GM21515 (cell line): Measurements from ENCODE around the gene RWDD2A.
A peak's percentile ranks its signal among the peaks of the same experiment; 100 is the strongest.

ENCODE experiments used
- ATAC-seq: cut with Tn5 transposase; IDR thresholded peaks from one replicate; pipeline ENCODE4 v1.9.1; 2021; ENCODE audit not compliant: unreplicated experiment

Gene RWDD2A

DNA sequence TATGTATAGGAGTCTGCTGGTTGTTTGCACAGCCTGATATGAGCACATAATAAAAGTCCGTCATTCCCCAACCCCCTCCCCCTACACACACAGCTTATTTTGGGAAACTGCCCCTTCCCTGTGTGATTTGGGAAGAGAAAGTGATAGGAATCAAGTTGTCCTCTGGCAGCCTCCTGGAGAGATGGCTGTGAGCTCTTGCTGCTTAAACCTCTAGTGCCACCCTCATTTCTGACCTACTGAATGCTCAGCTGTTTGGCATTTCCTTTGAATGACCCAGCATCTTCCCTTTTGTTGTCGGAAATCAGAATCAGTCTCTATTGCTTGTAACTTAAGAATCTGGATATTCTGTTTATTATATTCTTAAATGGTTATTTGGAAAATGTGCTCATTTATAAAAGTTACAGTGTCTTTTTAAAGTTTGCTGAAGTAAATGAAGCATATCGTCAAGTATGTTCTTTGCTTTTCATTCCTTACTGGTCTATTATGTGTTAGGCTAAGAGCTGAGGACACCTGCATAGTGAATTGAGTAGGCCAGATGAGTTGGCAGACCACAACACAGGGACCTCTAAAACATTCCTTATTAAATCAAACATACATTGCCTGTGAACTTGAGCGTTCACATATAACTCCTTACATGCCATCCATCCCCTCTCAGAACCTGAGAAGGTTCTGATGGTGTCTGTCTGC, 5.5 kb downstream of the RWDD2A start:
- no peak for ATAC-seq

DNA sequence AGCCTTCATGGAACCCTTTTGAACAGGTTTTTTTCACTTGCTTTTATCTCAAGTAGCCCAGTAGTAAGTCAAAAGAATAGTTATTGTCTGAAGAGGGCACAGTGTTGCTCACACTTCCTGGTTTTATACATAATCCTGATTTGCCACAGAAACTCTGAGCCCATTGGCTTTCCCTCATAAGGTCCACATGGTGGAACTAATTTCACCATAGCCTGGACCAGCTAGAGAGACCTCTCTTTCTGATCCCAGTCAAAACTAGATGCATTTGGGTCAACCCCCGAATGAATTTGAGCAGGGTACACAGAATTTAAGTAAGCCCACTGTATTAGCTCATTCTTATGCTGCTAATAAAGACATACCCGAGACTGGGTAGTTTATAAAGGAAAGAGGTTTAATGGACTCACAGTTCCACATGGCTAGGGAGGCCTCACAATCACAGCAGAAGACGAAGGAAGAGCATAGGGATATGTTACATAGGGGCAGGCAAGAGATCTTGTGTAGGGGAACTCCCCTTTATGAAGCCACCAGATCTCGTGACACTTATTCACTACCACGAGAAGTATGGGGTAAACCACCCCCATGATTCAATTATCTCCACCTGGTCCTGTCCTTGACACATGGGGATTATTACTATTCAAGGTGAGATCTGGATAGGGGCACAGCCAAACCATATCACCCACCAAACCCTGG, 6.2 kb downstream of the RWDD2A start:
- no peak for ATAC-seq

DNA sequence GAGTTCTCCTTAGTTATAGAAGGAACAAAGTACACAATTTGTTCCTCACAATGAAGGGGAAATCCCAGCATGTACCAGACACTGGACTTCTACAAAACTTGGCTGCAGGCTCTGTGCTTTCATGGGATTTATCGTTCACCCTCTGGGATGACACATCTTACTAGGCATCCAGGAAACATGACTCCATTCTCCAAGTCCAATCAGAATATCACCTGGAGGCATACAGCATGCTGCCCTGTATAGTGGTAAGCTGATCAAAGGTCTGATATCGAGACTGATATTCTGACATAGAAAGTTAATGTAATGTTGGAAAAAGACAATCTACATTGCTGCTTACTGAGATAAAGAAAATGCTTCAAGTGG, 6.7 kb downstream of the RWDD2A start:
- no peak for ATAC-seq

DNA sequence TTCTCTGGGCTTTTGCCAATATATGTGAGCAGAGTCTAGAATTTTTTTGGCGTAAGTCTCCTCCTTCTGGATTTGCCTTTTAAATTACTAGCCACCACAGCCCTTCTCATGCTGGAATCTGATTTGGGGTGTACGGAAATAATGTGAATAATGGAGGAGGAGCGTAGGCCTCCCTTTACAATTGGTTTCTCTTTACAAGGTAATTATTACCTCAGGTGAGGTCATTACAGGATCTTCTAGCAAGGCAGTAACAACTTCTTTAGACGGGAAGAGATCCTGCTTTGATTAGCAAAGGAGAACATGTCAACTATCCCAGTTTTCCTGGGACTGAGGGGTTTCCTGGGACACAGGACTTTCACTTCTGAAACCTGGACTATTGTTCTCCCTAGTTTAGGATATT, 8.9 kb downstream of the RWDD2A start:
- ATAC-seq = no peak

DNA sequence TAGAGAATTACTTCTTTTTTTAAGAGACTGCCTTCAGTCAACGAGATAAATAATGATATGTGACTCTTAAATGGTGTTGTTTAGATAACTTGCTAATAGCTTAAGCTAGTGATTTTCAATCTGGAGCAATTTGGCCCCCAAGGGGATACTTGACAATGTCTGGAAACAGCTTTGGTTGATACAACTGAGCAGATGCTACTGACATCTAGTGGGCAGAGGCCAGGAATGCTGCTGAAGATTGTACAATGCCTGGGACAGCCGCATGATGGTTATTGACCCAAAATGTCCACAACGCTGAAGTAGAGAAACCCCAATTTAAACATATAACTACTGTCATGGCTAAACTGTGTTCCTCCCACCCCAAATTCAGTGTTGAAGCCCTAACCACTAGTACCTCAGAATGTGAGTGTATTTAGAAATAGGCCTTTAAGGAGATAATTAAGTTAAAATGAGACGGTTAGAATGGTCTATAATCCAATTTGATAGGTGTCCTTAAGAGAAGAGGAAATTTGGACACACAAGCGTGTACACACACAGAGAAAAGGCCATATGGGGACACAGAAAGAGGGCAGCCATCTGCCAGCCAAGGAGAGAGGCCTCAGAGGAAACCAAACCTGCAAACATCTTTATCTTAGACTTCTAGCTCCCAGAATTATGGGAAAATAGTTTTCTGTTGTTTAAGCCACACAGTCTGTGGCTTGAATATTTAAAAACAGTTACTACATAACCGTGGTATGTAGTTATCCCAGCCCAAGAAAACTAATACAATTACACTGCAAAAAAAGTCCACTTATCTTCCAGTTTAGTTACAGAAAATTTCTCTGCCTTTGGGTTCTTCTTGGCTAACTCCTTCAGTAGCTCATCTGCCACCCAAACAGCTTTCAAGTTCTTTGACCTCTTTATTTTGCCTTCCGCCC, 22.2 kb downstream of the RWDD2A start:
- ATAC-seq = peak; percentile 98

DNA sequence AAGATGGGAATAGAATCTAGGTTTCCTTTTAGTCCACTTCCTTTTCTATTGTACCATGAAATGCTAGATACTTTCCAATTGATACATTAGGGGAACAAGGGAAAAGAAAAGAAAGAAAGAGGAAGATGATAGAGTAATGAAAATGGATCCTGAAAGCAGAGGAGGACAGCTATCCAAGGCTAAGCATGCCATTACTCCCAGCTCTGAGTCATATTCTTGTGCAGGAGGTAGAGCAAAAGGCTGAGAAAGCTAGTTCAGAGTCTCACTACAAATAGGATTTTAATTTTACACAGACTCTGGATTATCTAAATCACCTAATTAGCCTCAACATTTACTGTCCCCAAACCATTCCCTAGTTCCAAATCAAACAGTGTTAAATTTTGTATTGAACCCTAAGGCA, 23.6 kb downstream of the RWDD2A start:
- ATAC-seq = no peak

DNA sequence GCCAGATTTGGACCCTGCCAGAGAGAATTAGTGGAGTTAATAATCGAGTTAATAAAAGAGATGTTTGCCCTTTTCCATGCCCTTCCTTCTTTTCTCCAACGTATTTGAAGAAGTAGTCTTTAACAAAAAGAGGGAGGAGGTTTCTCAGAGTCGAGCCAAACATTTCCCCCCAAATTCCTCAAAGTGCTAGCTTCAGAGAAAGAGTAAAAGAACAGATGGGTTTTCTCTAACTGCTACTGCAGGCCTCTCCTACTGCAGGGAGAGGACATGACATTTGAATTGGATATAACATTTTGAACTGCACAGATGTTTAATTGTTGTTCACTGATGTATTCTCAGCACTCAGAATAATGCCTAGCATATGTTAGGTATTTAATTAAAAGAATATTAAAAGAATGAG, 25.5 kb downstream of the RWDD2A start:
- ATAC-seq = no peak

DNA sequence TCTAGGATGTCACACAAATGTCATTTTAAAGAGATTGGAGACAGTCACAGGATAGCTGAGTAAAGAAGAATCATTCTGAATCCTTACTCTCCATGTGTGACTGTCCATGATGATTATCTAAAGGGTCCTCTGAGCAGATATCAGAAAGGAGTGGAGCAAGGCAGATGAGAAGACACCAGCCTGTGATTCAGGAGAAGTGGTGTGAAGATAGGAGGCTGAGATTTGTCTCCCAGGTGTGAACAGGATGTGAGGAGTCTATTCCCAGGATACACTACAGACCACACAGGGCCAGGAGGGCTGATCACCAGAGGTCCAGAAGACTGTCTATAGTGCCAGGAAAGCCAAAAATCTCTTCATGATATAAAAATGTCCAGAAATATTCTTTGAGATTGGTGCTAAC, 27.0 kb downstream of the RWDD2A start:
- no peak for ATAC-seq

DNA sequence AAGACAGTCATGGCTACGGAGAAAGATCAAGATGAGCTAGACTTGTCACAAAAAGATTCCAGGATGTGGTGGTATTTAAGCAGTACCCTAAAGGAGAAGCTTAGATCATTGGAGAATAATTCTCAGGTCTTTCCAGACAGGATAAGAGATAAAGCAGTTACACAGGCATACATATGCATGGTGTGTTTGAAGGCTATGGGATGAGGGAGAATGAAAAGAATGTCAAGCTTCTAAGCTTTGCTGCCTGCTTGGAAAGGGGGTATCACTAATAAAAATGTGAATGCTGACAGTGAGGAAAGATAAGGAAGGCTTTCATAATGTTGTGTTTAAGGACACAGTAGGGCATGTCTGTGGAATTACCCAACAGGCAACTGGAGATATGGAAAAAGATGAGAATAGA, 28.1 kb downstream of the RWDD2A start:
- no peak for ATAC-seq

DNA sequence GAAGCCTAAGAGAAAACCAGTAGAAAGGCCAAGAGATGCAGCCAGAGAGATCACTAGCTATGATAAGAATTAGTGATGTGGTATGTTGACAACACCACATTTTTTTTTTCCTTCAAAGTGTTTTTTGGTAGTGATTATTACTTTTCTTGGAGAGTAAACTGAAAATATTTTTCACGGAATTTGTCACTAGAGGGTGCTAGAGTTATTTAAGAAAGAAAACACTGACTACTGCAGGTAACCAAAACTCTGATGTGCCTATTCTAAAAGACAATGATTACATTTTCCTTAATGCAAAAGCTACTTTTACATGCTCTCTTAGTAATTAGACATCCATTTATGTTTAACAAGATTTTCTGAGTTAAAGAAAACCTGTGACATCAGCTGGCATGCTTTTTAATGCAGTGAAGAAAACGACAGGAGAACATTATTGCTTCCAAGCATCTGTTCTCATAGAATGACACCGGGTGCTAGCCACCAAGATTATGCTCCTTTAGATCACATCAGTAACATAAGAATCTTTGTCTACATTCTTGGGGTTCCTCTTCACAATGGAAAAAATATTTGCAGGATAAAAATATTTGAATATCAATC, 28.8 kb downstream of the RWDD2A start:
- ATAC-seq = peak; percentile 65

DNA sequence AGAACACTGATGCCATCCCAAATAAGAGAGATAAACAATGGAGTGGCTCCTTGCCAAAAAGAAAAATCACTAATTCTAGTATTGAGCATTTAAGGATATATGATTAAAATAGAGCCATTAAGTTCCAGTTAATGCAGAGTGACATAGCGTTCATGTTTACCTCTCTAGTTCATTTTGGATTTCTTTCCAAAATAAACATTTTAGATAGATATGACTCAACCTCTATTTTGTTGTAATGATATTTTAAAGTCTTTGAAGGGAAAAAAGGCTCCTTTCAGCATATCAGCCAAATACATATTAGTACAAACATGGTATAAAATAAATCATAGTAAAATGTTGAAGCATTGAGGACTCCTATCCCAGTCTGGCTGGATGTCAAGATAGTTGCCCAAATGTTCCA, 33.4 kb downstream of the RWDD2A start:
- ATAC-seq = no peak

DNA sequence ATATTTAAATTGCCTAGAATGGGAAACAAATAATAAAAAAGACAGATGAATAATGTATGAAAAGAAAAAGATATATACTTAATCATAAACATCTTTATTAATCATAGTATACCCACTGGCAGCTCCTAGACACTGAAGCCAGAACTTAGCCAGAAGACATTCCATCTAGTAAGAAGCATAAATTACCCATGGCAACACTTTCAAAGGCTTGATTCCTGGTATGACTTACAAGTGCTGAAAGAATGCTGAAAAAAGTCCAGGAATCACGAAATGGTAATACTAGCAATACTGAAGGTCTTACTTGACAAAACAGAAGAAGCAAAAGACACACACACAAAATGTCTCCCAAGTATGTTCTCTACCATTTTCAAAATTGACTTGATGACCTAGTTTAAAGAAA, 38.0 kb downstream of the RWDD2A start:
- ATAC-seq = no peak

DNA sequence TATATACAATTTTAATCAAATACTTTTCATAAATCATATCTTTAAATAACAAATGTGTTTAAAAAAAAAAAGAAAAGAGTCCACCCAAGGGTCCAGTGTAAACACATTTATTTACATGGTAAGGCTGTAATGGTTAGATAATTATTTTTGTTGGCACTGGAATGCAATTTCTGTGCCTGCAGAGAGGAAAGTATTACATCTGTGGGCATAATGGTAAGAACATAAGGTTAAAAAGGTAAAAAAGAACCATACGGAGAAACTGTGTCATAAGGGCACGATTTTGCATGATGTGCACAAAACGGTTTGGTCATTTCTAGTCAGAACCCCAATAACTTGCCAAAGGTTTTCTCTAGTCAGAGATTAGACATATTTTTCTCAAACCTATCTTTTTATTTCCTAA, 54.3 kb downstream of the RWDD2A start:
- no peak for ATAC-seq
